ENCODE data around the gene MEIS2.

GRCh38 chr15:36960179-36960946 is 140.0 kb downstream of the MEIS2 start:
- no peak for TF ChIP-seq CTCF (IDR thresholded peaks at IDR 0.05; ENCODE audit: insufficient read depth, low read depth, low read length)
- no peak for TF ChIP-seq EZH2 (IDR thresholded peaks at IDR 0.05; ENCODE audit: insufficient read depth, low read length)

All from astrocyte (in vitro differentiated cells and primary cell).